Pulmonary artery endothelial cell (primary cell): Measurements from ENCODE around the gene SRGAP1. TPM values are rescaled to one million over a fixed set of nuclear protein-coding genes. Genes with fewer than 3 reads are reported as not detected.

Experiments
- DNase-seq: peaks from one replicate; pipeline ENCODE4 v3.0.0-alpha.2; 2011; ENCODE audit warnings: low read depth, low spot score
- total RNA-seq: library from RNA; depleted of rRNA; stranded (reverse); fragments of >200 nt; gene quantifications from 2 replicates; pipeline ENCODE4 v1.2.3, GENCODE V29; 2014

Gene SRGAP1
- total RNA-seq, 1 donor from 2014 or later = 1.8 TPM

GRCh38 chr12:64082866-64083268, 238.4 kb downstream of the SRGAP1 start:
- DNase-seq = no peak

- DNase-seq = no peak
Measured at GRCh38 chr12:64083285-64084210, 239.0 kb downstream of the SRGAP1 start.

GRCh38 chr12:64085154-64085553, 240.7 kb downstream of the SRGAP1 start:
- DNase-seq = no peak

- no peak for DNase-seq
Measured at GRCh38 chr12:64085996-64086395, 241.5 kb downstream of the SRGAP1 start.

- no peak for DNase-seq
Measured at GRCh38 chr12:64086946-64087345, 242.4 kb downstream of the SRGAP1 start.

- DNase-seq = no peak
Measured at GRCh38 chr12:64087761-64088160, 243.3 kb downstream of the SRGAP1 start.

GRCh38 chr12:64088431-64089349, 244.2 kb downstream of the SRGAP1 start:
- DNase-seq = peak; percentile 84

GRCh38 chr12:64090047-64090446, 245.5 kb downstream of the SRGAP1 start:
- DNase-seq = no peak

GRCh38 chr12:64091186-64091585, 246.7 kb downstream of the SRGAP1 start:
- no peak for DNase-seq

- no peak for DNase-seq
Measured at GRCh38 chr12:64092507-64093196, 248.2 kb downstream of the SRGAP1 start.

GRCh38 chr12:64093689-64094088, 249.2 kb downstream of the SRGAP1 start:
- DNase-seq = no peak

- no peak for DNase-seq
Measured at GRCh38 chr12:64097366-64098105, 253.0 kb downstream of the SRGAP1 start.

GRCh38 chr12:64098709-64099354, 254.3 kb downstream of the SRGAP1 start:
- DNase-seq = peak; percentile 40

- peak; percentile 43 for DNase-seq
Measured at GRCh38 chr12:64099397-64099796, 254.9 kb downstream of the SRGAP1 start.

- no peak for DNase-seq
Measured at GRCh38 chr12:64102339-64102738, 257.8 kb downstream of the SRGAP1 start.

GRCh38 chr12:64103825-64104740, 259.6 kb downstream of the SRGAP1 start:
- no peak for DNase-seq

- DNase-seq = no peak
Measured at GRCh38 chr12:64105026-64105425, 260.5 kb downstream of the SRGAP1 start.

GRCh38 chr12:64107776-64108175, 263.3 kb downstream of the SRGAP1 start:
- no peak for DNase-seq

- DNase-seq = no peak
Measured at GRCh38 chr12:64109706-64110105, 265.2 kb downstream of the SRGAP1 start.
